GM12864 (cell line): ENCODE measurements around the gene ETS1.
A peak's percentile ranks its signal among the peaks of the same experiment; 100 is the strongest.

ENCODE experiments used
- DNase-seq: peaks from one replicate; pipeline ENCODE4 v3.0.0-alpha.2; 2011; ENCODE audit warnings: low read depth
- H3K4me3 ChIP-seq: 2 replicates; pipeline ENCODE4 v1.5.1; 2011; ENCODE audit warnings: mild to moderate bottlenecking, low read depth, low read length, control low read depth
- TF ChIP-seq, protein P1 (sequence below): IDR thresholded peaks from 2 replicates; pipeline ENCODE4 v1.5.1; 2011; ENCODE audit warnings: low read depth, mild to moderate bottlenecking, moderate library complexity, low read length, control low read depth, inconsistent platforms; ENCODE audit errors: missing control alignments

ETS1 gene

DNA sequence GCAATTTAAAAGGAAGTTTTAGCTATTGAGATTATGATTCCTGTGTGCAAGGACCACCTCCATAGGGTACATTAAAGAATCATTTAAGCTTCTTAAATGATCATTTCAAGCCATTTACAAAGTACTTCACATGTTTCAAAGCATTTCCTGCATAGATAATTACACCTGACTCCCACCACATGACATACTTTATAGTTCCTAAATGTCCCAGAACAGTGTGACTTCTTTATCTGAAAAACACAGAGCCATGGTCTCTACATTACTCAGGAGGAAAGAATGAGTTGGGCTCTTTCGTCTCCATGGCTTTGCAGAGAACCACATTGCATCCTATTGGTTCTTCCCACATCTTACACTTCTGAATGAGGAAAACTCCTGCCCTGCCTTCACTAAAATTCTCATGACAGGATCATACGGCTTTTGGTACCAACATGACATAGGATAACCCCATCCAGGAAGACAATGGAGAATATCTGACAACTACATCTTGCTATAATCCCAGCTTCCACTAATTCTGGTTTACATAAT, 88.6 kb downstream of the ETS1 start:
- TF ChIP-seq, protein P1, sequence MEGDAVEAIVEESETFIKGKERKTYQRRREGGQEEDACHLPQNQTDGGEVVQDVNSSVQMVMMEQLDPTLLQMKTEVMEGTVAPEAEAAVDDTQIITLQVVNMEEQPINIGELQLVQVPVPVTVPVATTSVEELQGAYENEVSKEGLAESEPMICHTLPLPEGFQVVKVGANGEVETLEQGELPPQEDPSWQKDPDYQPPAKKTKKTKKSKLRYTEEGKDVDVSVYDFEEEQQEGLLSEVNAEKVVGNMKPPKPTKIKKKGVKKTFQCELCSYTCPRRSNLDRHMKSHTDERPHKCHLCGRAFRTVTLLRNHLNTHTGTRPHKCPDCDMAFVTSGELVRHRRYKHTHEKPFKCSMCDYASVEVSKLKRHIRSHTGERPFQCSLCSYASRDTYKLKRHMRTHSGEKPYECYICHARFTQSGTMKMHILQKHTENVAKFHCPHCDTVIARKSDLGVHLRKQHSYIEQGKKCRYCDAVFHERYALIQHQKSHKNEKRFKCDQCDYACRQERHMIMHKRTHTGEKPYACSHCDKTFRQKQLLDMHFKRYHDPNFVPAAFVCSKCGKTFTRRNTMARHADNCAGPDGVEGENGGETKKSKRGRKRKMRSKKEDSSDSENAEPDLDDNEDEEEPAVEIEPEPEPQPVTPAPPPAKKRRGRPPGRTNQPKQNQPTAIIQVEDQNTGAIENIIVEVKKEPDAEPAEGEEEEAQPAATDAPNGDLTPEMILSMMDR: no peak
- DNase-seq: no peak
- no peak overlapping the region; the same call in 1 of the 2 replicates for H3K4me3 ChIP-seq

DNA sequence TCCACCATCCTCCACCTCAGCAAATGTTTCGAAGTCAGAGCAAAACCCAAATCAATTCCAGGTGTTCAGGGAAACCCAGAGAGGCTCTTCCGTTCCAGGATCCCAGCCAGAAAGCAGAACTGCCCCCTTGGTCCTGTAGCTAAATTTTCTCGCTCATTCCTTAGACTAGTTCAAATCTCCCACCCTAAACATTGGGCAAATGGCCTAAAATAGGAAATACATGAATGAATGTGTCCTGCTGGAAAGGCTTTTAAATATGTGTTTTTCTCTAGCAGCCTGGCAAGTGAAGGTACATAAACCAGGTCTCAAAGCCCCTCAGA, 89.6 kb downstream of the ETS1 start:
- TF ChIP-seq, protein P1: no peak
- H3K4me3 ChIP-seq: peak overlapping the region; percentile 29; the same call in 1 of the 2 replicates
- no peak for DNase-seq

DNA sequence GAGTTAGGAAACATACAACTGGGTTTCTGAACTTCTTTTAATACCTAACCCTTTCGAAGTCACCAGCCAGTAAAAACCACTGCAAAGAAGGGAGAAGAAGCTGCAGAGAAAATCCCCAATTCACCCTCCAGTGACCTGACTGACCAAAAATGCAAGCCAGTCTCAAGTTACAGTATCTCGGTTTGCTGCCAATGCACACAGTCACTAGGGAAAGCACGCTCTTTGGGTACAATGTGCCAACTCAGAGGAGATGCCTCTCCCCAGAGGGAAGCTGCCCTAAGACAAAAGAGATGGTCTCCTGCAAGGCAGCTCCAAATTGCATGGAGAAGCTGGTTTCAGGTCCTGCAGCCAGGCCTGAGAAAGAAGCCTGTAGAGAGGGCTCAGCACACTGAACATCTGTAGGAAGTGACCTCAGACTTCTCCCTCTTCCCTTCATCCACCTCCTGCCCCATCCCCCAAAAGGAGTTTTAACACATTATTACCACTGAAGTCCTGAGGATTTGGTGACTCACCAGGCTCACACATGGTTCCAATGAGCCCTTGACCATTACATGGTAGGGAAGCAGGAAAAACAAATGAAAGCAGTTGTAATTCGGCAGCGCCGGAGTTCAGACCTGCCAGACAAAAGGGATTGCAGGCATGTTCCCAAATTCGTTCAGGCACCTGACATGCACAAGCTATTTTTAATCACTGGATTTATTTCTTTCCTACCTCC, 90.1 kb downstream of the ETS1 start:
- H3K4me3 ChIP-seq: peak overlapping the region; percentile 29; the same call in 1 of the 2 replicates
- TF ChIP-seq, protein P1: no peak
- no peak for DNase-seq

DNA sequence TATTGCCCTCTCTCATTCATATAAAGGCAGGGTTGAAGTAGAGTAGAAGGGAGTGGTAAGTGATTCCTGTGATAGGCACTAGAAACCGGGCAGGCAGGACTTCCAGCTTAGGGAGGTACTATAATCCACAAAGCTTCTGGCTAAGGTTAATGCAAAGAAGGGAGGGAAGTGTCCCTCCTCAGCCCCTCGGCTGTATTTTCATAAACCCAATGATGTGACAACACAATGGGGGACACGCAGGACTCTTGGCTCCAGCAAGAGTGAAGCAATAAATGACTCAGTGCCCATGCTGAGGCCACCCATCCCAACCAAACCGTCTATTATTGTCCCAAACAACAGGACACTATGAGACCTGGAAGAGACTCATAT, 90.7 kb downstream of the ETS1 start:
- H3K4me3 ChIP-seq: peak overlapping the region; percentile 29; the same call in 1 of the 2 replicates
- DNase-seq: no peak
- TF ChIP-seq, protein P1: no peak

DNA sequence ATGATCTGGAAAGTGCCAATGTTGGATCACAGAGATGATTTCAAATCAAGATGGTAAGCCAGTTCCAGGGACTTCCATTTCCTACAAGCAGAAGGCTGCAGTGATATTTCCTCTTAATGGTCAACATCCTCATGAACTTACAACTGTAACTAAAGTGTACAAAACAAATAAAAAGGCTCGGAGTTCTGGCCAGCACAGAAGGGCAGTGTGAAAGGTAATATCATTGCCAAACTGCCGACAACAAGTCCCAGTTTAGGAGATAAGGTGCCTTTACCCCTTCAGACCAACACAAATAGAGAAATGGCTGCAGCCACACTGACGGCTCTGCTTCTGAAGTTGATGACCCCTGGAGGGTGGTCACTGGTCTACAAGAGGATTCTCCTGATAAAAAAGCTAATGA, 91.1 kb downstream of the ETS1 start:
- peak overlapping the region; percentile 29; the same call in 1 of the 2 replicates for H3K4me3 ChIP-seq
- TF ChIP-seq, protein P1: no peak
- no peak for DNase-seq

DNA sequence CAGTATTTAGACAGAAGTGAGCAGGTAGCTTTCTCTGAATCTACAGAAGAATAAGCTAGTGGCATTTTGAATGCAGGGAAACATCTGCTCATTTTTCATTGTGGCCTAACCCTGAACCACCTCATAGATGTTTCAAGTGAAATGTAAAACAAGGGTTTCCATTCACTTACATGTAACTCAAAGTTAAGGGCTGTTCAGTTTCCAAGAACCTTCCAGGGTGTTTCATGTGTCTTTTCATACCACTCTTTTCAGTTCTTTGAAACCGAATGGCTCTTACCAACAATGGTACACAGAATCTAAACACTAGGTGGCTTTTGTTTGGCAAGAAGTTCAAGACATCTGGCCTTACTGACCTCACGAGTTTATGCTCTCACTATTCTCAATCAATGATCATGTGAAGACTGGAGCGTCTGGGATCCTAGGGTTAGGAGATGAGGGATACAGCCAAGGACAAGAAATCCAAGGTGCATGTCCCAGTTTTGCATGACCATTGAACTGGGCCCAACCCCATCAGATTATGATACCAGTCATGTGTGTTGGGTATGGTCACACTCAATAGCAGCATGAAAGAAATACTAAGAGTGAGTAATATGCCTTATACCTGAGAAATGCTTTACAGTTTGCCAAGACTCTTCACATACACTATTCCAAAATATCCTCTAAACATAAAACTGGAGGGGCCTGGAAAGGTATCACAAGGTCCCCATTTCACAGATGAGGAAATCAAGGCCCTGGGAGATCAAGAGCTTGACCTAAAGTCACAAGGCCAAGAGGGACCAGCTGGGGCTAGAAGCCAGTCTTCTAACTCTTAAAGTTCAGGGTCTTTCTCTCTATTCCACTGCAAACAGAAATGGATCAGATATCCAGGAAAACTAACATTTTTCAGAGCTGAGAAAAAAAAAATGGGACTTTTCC, 92.7 kb downstream of the ETS1 start:
- TF ChIP-seq, protein P1: no peak
- DNase-seq: no peak
- no peak overlapping the region for H3K4me3 ChIP-seq
